HG03060 (cell line): ENCODE results near the gene GRIN3A.
"Not testable (repeated sequence)": the region's sequence is repeated elsewhere in the genome, so short reads cannot be mapped to it uniquely, and the experiment has no call there.

ENCODE experiments used
- ATAC-seq: cut with Tn5 transposase; IDR thresholded peaks from one replicate; pipeline ENCODE4 v1.9.1; 2021; ENCODE audit warnings: low read depth, moderate number of reproducible peaks; ENCODE audit not compliant: unreplicated experiment

GRIN3A gene

GRCh38 chr9:101738566-101739183 is at the start of gene GRIN3A:
GRIN3A (minus strand) TSS chr9:101738647; CDS start chr9:101737979, 668 bp downstream.
- ATAC-seq: no peak

- ATAC-seq: no peak
Measured at GRCh38 chr9:101787891-101788290, 49.4 kb upstream of the GRIN3A start.

- no peak for ATAC-seq
Measured at GRCh38 chr9:101778332-101778731, 39.9 kb upstream of the GRIN3A start.

DNA sequence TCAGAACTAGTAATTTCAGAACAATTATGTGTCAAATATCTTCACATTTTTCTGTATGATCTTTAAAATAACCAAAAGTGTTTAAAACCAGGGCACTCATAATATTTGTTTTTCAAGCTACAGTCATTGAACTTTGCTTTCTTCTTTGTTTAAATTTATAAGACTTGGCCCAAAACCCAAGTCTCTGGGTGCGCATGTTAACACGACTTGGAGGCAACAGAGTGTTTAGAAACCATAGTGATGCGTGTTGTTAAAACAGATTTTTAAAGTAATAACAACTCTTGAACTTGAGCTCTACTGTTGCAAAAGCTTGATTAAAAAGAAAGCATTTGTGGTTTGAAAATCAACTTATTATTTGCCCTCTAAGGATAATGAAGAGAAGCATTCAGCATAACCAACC is 26.0 kb upstream of the GRIN3A start:
- ATAC-seq: no peak

- no peak for ATAC-seq
Measured at GRCh38 chr9:101758304-101758930, 20.0 kb upstream of the GRIN3A start.

GRCh38 chr9:101753716-101754115 is 15.3 kb upstream of the GRIN3A start:
- no peak for ATAC-seq

DNA sequence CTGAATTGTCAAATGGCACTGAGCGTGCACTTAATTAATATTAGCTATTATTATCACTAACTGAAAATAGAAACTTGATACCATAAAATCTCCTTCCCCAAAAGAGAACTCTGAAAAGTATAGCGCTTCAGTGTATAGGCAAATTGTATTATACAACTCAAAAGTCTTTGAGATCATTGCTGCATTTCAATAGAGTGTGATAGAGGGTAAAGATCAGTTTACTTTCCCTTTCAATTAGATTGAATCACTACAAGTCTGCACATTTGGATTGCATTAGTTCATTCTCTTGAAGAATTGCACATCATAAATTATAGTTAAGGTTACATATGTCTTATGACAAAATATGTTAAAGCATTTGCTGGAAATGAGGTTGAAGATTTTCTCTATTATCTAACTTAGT is 13.4 kb upstream of the GRIN3A start:
- no peak for ATAC-seq

- no peak for ATAC-seq
Measured at GRCh38 chr9:101739311-101739710, 864 bp upstream of the GRIN3A start.

GRCh38 chr9:101737705-101738565 is 512 bp downstream of the GRIN3A start:
- ATAC-seq: no peak

DNA sequence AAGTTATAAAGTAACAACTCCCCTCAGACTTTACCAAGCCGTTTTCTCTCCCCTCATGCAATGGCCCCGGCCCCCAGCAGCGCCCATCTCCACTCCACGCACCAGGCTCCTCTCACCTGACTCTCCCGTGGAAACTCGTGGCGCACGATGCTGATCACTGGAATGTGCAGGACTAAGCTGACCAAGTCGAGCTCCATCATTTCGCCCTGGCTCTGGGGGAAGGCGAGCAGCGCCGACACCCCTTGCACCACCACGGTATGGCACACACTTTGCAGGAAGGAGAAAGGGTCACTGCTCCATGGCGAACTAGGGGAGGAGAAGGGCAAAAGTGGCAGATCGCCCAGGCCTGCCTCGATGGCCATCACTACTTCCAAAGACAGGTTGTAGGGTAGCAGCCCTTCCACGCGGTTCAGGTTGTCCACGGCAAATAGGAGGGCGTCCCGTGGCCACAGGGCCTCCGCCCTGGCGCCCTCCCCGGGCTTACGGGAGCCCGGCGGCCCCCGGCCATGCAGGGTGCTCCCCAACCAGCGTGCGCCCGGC is 1.2 kb downstream of the GRIN3A start:
- ATAC-seq: no peak

- no peak for ATAC-seq
Measured at GRCh38 chr9:101736717-101737116, 1.7 kb downstream of the GRIN3A start.

- ATAC-seq: no peak
Measured at GRCh38 chr9:101731429-101731828, 7.0 kb downstream of the GRIN3A start.

DNA sequence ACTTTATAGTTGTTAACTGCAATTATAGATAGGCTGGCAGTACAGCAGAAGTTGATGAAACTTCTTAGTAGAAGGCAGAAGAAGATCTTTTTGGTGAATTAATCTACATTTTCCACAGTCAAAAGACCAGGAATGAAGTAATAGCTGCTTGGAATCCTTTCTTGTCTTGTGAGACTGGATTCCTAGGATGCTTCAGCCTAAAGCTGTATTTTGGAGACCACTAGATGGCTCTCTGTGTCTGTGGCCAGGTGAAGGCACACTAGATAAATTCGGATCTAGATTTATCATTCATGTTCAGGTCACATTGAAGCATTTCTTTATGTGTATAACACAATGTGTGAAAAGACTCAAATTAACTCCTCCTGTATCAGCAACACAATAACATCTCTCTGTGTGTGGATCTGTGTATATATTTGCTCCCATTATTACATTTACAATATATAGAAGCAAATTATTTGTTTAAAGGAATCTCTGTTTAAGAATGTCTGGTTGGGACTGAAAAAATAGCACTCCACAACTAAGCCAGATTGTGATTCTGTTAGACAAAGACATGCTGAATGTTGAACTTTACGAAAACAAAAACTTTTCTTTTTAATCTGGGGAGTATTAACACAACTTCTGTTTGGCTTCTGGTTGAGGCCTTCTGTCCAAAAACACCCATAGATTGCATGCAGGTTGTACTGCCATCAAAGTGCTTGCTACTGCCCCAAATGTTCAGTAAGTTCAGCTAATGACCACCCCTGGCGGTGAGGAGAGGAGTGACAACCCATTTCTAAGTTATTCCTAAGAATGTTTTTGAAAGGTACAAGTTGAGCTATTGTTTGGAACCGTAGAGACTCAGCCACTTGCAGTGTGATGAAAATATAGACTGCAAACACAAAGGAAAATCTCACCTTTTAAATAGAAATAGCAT is 10.6 kb downstream of the GRIN3A start:
- no peak for ATAC-seq

DNA sequence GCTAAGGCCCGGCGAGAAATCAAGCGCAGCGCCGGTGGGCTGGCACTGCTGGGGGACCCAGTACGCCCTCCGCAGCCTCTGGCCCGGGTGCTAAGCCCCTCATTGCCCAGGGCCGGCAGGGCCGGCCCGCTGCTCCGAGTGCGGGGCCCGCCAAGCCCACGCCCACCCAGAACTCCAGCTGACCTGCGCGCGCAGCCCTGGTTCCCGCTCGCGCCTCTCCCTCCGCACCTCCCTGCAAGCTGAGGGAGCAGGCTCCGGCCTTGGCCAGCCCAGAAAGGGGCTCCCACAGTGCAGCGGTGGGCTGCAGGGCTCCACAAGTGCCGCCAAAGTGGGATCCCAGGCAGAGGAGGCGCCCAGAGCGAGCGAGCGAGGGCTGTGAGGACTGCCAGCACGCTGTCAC is 14.2 kb downstream of the GRIN3A start:
- not testable (repeated sequence) for ATAC-seq

GRCh38 chr9:101718192-101718591 is 20.3 kb downstream of the GRIN3A start:
- ATAC-seq: no peak

- ATAC-seq: no peak
Measured at GRCh38 chr9:101716629-101717028, 21.8 kb downstream of the GRIN3A start.

DNA sequence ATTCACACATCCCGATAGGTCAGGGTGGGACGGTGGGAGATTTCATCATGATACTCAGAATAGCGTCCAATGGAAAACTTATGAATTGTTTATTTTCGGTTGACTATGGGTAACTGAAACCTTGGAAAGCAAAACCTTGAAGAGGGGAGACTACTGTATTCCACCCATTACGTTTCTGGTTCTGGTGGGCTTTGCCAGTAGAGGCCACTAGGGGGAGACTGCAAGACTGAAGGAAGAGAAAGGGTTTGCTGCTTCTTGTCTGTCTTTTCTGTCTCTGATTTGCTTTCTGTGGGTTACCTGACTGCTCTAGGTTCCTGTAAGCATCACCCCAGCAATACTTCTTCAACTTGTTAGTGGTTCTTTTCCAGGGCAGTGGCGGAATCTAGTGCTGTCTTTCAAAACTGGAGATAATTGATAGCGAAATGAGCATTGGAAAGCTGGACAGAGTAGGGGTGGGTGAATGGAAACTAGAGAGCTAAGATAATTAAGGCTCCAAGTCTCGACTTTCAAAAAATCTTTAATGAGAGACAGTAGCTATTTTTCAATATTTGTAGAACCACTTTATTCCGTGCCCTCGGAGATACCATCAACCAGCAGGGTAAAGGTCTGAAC is 27.0 kb downstream of the GRIN3A start:
- no peak for ATAC-seq

- ATAC-seq: no peak
Measured at GRCh38 chr9:101708855-101709254, 29.6 kb downstream of the GRIN3A start.

DNA sequence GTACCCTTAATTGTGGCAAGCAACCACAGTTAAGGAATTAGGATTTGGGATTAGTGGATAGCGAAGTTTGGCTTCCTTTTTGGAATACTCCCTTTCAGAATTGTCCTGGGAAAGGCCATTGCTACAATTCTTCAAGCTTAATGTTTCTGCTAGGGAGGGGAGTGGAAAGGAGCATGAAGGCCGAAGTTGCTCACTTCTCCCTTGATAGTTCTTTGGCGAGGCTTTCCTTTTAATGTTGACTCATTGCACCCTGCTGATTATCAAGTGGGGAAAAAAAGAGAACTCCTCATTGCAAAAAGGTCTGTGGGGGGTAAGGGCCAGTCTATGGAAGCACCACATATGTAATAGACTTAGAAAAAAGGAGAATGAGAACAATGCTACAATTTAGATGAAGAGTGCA is 30.7 kb downstream of the GRIN3A start:
- no peak for ATAC-seq

GRCh38 chr9:101706997-101707396 is 31.4 kb downstream of the GRIN3A start:
- no peak for ATAC-seq
